SK-N-SH (cell line): ENCODE results near the gene OTUD4.

Experiments
- CHD2 ChIP-seq: fragments of 150-350 bp; IDR thresholded peaks from 2 replicates; pipeline ENCODE4 v1.6.1; 2018; ENCODE audit warnings: low read length; ENCODE audit not compliant: partially characterized antibody
- CTCF ChIP-seq: fragments of 200-600 bp; sonication (generic); IDR thresholded peaks from 2 replicates; pipeline ENCODE4 v1.6.1; 2017; ENCODE audit warnings: antibody characterized with exemption, mild to moderate bottlenecking, moderate library complexity
- ELF1 ChIP-seq: IDR thresholded peaks from 2 replicates; pipeline ENCODE4 v1.4.0; 2012
- EP300 ChIP-seq, 2 experiments: IDR thresholded peaks; 2 replicates each; pipeline versions ENCODE4 v1.4.0 to v1.6.1; 2012; ENCODE audit warnings: borderline replicate concordance in 1 of 2, low read depth in 1 of 2, low read length in 1 of 2
- GATA2 ChIP-seq: sonication (generic); formaldehyde crosslinking; IDR thresholded peaks from 2 replicates; pipeline ENCODE4 v1.5.0; 2020; ENCODE audit warnings: mild to moderate bottlenecking, missing genetic modification reagents
- POLR2AphosphoS5 ChIP-seq: IDR thresholded peaks from 2 replicates; pipeline ENCODE4 v1.6.1; 2012; ENCODE audit warnings: low read depth, low read length
- RFX5 ChIP-seq: IDR thresholded peaks from 2 replicates; pipeline ENCODE4 v1.6.1; 2012; ENCODE audit warnings: mild to moderate bottlenecking, improper control_type of control experiment, low read length
- SMC3 ChIP-seq: IDR thresholded peaks from 2 replicates; pipeline ENCODE4 v1.6.1; 2012; ENCODE audit warnings: low read depth, low read length, improper control_type of control experiment

- TF ChIP-seq GATA2 (CRISPR knock-in tag) = no peak
- TF ChIP-seq CHD2 = no peak
- no peak for TF ChIP-seq CTCF
- TF ChIP-seq EP300 (IDR thresholded peaks at IDR 0.05; ENCODE audit: borderline replicate concordance in 1 of 2, low read depth in 1 of 2, low read length in 1 of 2) = no peak
- TF ChIP-seq RFX5 = no peak
- TF ChIP-seq ELF1 = no peak
- no peak for TF ChIP-seq POLR2AphosphoS5
- TF ChIP-seq SMC3 = no peak
Observed at GRCh38 chr4:145103496-145103895, 76.9 kb downstream of the OTUD4 start.
